ENCODE results near the gene ARL14EP.

Gene ARL14EP

DNA sequence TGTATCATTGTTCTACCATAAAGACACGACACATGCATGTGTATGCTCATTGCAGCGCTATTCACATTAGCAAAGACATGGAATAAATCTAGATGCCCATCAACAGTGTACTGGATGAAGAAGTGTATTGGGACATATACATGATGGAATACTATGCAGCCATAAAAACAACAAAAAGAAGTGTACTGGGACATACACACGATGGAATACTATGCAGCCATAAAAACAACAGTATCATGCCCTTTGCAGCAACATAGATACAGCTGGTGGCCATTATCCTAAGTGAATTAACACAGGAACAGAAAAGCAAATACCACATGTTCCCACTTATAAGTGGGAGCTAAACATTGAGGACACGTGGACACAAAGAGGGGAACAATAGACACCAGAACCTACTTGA is 22.7 kb downstream of the ARL14EP start:
- Histone ChIP-seq H3K4me2 (ENCODE audit: low read depth, low read length, poor library complexity, severe bottlenecking) (no peak overlapping the region), H3K9ac (ENCODE audit: low read length) (no peak overlapping the region), H3K9me3 (ENCODE audit: insufficient read depth, low read length) (no peaks in the 10 kb centered on the region), H3K27me3 (ENCODE audit: low read length) (no peaks in the 10 kb centered on the region), H3K4me3 (ENCODE audit: insufficient read depth, low read length, poor library complexity, severe bottlenecking) (no peak overlapping the region), H3K27ac (ENCODE audit: low read depth, low read length) (no peak overlapping the region), H3F3A (ENCODE audit: insufficient read depth) (peaks cover 36% of the 10 kb centered on the region), H3K36me3 (ENCODE audit: low read length) (peaks cover 16% of the 10 kb centered on the region), H2AFZ (ENCODE audit: low read depth, low read length, severe bottlenecking) (no peak overlapping the region), H3K79me2 (ENCODE audit: insufficient read depth, low read length) (no peaks in the 10 kb centered on the region), H4K20me1 (ENCODE audit: low read depth, low read length) (no peaks in the 10 kb centered on the region), H3K9me2 (replicated peaks; ENCODE audit: insufficient read depth, low read length) (no peaks in the 10 kb centered on the region)
- no peak for TF ChIP-seq CTCF (IDR thresholded peaks at IDR 0.05; ENCODE audit: insufficient read depth, low read length, poor library complexity, severe bottlenecking)
- no peak for TF ChIP-seq EZH2phosphoT487 (conservative IDR thresholded peaks at IDR 0.05; ENCODE audit: low read length)

- peak; percentile 47 for TF ChIP-seq CTCF (IDR thresholded peaks at IDR 0.05; ENCODE audit: insufficient read depth, low read length, poor library complexity, severe bottlenecking)
- no peak for TF ChIP-seq EZH2phosphoT487 (conservative IDR thresholded peaks at IDR 0.05; ENCODE audit: low read length)
- Histone ChIP-seq H3K79me2 (ENCODE audit: insufficient read depth, low read length) (no peaks in the 10 kb centered on the region), H3K9ac (ENCODE audit: low read length) (no peak overlapping the region), H3K9me2 (replicated peaks; ENCODE audit: insufficient read depth, low read length) (no peaks in the 10 kb centered on the region), H3K9me3 (ENCODE audit: insufficient read depth, low read length) (no peaks in the 10 kb centered on the region), H4K20me1 (ENCODE audit: low read depth, low read length) (no peaks in the 10 kb centered on the region), H2AFZ (ENCODE audit: low read depth, low read length, severe bottlenecking) (no peak overlapping the region), H3K36me3 (ENCODE audit: low read length) (peaks cover 12% of the 10 kb centered on the region), H3K27ac (ENCODE audit: low read depth, low read length) (no peak overlapping the region), H3K4me2 (ENCODE audit: low read depth, low read length, poor library complexity, severe bottlenecking) (no peak overlapping the region), H3K27me3 (ENCODE audit: low read length) (no peaks in the 10 kb centered on the region), H3K4me3 (ENCODE audit: insufficient read depth, low read length, poor library complexity, severe bottlenecking) (no peak overlapping the region), H3F3A (ENCODE audit: insufficient read depth) (peaks cover 32% of the 10 kb centered on the region)
Measured at GRCh38 chr11:30346068-30346688, 23.3 kb downstream of the ARL14EP start.

DNA sequence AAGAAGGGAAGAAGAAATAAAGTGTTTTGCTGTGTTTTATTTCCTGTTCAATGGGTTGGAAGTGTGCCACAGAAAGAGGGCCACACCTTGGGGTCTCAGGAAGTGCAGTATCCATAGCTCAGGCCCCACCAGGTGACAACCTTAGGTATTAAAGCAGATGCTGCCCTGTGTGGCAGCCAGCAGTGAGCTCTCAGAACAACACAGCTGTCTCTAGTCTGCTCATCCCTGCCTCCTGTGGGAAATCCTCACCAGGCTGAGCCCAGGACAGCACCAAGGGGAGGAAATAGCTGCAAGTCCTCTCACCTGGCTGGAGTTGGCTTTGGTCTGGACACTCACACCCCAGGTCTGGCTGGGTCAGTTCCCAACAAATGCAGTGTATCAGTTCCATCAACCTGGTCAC is 25.1 kb downstream of the ARL14EP start:
- peaks cover 15% of the 10 kb centered on the region for H3F3A ChIP-seq (ENCODE audit: insufficient read depth)
- H3K9me3 ChIP-seq (ENCODE audit: insufficient read depth, low read length) = no peaks in the 10 kb centered on the region
- H3K4me2 ChIP-seq (ENCODE audit: low read depth, low read length, poor library complexity, severe bottlenecking) = no peak overlapping the region
- no peaks in the 10 kb centered on the region for H3K79me2 ChIP-seq (ENCODE audit: insufficient read depth, low read length)
- no peak overlapping the region for H3K4me3 ChIP-seq (ENCODE audit: insufficient read depth, low read length, poor library complexity, severe bottlenecking)
- H2AFZ ChIP-seq (ENCODE audit: low read depth, low read length, severe bottlenecking) = no peak overlapping the region
- H3K9me2 ChIP-seq (replicated peaks; ENCODE audit: insufficient read depth, low read length) = no peaks in the 10 kb centered on the region
- peaks cover 9% of the 10 kb centered on the region; the same call in 1 of the 2 replicates for H3K36me3 ChIP-seq (ENCODE audit: low read length)
- no peaks in the 10 kb centered on the region for H3K27me3 ChIP-seq (ENCODE audit: low read length)
- H4K20me1 ChIP-seq (ENCODE audit: low read depth, low read length) = no peaks in the 10 kb centered on the region
- no peak overlapping the region for H3K9ac ChIP-seq (ENCODE audit: low read length)
- no peak overlapping the region for H3K27ac ChIP-seq (ENCODE audit: low read depth, low read length)
- TF ChIP-seq EZH2phosphoT487 (conservative IDR thresholded peaks at IDR 0.05; ENCODE audit: low read length) = no peak
- no peak for TF ChIP-seq CTCF (IDR thresholded peaks at IDR 0.05; ENCODE audit: insufficient read depth, low read length, poor library complexity, severe bottlenecking)

All from SU-DHL-6 (cell line).